ENCODE results near the gene THEM5.

THEM5 gene

GRCh38 chr1:151834239-151834638 lies 19.3 kb downstream of the THEM5 start:
- no peak for TF ChIP-seq CTCF (IDR thresholded peaks at IDR 0.05; ENCODE audit: low read depth, low read length, missing control alignments)
- no peak overlapping the region for H3K4me3 ChIP-seq (ENCODE audit: low read depth, low read length)
- no peak for DNase-seq (ENCODE audit: low read depth)

- DNase-seq (ENCODE audit: low read depth): no peak
- no peak overlapping the region for H3K4me3 ChIP-seq (ENCODE audit: low read depth, low read length)
- no peak for TF ChIP-seq CTCF (IDR thresholded peaks at IDR 0.05; ENCODE audit: low read depth, low read length, missing control alignments)
Measured at GRCh38 chr1:151833172-151833900, 20.2 kb downstream of the THEM5 start.

- no peak overlapping the region for H3K4me3 ChIP-seq (ENCODE audit: low read depth, low read length)
- TF ChIP-seq CTCF (IDR thresholded peaks at IDR 0.05; ENCODE audit: low read depth, low read length, missing control alignments): no peak
- no peak for DNase-seq (ENCODE audit: low read depth)
Measured at GRCh38 chr1:151832318-151832980, 21.1 kb downstream of the THEM5 start.

GRCh38 chr1:151831605-151832004 lies 21.9 kb downstream of the THEM5 start, which contains the start of gene RORC:
TSS of gene RORC (minus strand) at chr1:151831802. CDS start at chr1:151831764, 38 bp downstream.
- H3K4me3 ChIP-seq (ENCODE audit: low read depth, low read length): no peak within 1 kb of the TSS
- no peak for DNase-seq (ENCODE audit: low read depth)
- no peak for TF ChIP-seq CTCF (IDR thresholded peaks at IDR 0.05; ENCODE audit: low read depth, low read length, missing control alignments)

GRCh38 chr1:151831256-151831591 lies 22.3 kb downstream of the THEM5 start:
- H3K4me3 ChIP-seq (ENCODE audit: low read depth, low read length): no peak overlapping the region
- no peak for TF ChIP-seq CTCF (IDR thresholded peaks at IDR 0.05; ENCODE audit: low read depth, low read length, missing control alignments)
- DNase-seq (ENCODE audit: low read depth): no peak

- no peak for DNase-seq (ENCODE audit: low read depth)
- no peak overlapping the region for H3K4me3 ChIP-seq (ENCODE audit: low read depth, low read length)
- TF ChIP-seq CTCF (IDR thresholded peaks at IDR 0.05; ENCODE audit: low read depth, low read length, missing control alignments): no peak
Measured at GRCh38 chr1:151830055-151830454, 23.5 kb downstream of the THEM5 start.
